Neural crest cell (in vitro differentiated cells): ENCODE results near the gene KRI1. TPM values are rescaled to one million over a fixed set of nuclear protein-coding genes. Genes with fewer than 3 reads are reported as not detected.

Source experiments
- DNase-seq: peaks from one replicate; pipeline ENCODE4 v3.0.0; 2021; ENCODE audit warnings: low read depth, mixed read lengths, low spot score
- H3K27ac Mint-ChIP-seq: one replicate; pipeline ENCODE4 v1.8.0; 2021; ENCODE audit warnings: mild to moderate bottlenecking, mixed read lengths; ENCODE audit not compliant: unreplicated experiment
- H3K27me3 Mint-ChIP-seq: 2 replicates; pipeline ENCODE4 v1.8.0; 2021; ENCODE audit warnings: low read depth, mild to moderate bottlenecking, mixed read lengths
- H3K36me3 Mint-ChIP-seq: 2 replicates; pipeline ENCODE4 v1.8.0; 2021; ENCODE audit warnings: low read depth, mild to moderate bottlenecking, mixed read lengths
- H3K4me1 Mint-ChIP-seq: 2 replicates; pipeline ENCODE4 v1.8.0; 2021; ENCODE audit warnings: mixed read lengths
- H3K4me3 Mint-ChIP-seq: one replicate; pipeline ENCODE4 v1.8.0; 2021; ENCODE audit warnings: mild to moderate bottlenecking, mixed read lengths
- H3K9me3 Mint-ChIP-seq: 2 replicates; pipeline ENCODE4 v1.8.0; 2021; ENCODE audit warnings: mixed read lengths
- total RNA-seq: library from RNA; stranded (reverse); gene quantifications from 2 replicates; pipeline ENCODE4 v1.2.1, GENCODE V29; 2021
- TF ChIP-seq, protein P1 (sequence below): fragments of 200-600 bp; sonication (generic); conservative IDR thresholded peaks from 2 replicates; pipeline ENCODE4 v1.5.0; 2021; ENCODE audit warnings: antibody characterized with exemption, mild to moderate bottlenecking

KRI1 gene
- total RNA-seq, 1 donor from 2014 or later = 41.2 TPM

DNA sequence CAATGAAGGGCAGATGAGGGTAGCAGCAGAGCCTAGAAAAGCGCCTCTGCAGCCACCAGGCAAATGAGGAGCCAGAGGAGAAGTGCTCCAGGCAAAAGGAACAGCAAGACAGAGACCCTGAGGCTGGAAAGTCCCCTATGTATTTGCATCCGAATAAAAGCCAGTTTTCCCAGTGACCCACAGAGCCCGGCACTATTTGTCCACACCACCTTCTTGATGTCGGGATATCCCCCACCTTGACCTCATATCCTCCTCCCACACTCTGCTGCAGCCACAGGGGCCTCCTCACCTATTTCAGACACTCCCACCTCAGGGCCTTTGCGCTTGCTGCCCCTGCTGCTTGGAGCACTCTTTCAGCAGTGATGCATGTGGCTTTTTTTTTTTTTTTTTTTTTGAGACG lies 15.5 kb downstream of the KRI1 start:
- Mint-ChIP-seq H3K4me1 (no peaks in the 10 kb centered on the region), H3K27me3 (no peaks in the 10 kb centered on the region), H3K36me3 (peaks cover 3% of the 10 kb centered on the region), H3K27ac (no peak overlapping the region), H3K4me3 (no peak overlapping the region), H3K9me3 (no peaks in the 10 kb centered on the region)
- TF ChIP-seq, protein P1, sequence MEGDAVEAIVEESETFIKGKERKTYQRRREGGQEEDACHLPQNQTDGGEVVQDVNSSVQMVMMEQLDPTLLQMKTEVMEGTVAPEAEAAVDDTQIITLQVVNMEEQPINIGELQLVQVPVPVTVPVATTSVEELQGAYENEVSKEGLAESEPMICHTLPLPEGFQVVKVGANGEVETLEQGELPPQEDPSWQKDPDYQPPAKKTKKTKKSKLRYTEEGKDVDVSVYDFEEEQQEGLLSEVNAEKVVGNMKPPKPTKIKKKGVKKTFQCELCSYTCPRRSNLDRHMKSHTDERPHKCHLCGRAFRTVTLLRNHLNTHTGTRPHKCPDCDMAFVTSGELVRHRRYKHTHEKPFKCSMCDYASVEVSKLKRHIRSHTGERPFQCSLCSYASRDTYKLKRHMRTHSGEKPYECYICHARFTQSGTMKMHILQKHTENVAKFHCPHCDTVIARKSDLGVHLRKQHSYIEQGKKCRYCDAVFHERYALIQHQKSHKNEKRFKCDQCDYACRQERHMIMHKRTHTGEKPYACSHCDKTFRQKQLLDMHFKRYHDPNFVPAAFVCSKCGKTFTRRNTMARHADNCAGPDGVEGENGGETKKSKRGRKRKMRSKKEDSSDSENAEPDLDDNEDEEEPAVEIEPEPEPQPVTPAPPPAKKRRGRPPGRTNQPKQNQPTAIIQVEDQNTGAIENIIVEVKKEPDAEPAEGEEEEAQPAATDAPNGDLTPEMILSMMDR = no peak
- no peak for DNase-seq

DNA sequence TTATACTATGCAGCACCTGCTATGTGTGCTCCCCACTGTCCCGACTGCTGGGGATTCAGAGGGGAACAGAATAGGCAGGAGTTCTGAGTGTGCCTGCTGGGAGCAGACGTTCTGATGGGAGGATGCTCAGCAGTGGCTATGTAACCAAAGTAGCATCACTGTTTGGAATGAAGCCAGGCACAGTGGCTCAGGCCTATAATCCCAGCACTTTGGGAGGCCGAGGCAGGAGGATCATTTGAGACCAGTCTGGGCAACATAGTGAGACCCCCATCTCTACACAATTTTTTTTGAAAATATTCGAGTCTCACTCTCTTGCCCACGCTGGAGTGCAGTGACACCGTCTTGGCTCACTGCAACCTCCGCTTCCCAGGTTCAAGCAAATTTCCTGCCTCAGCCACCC lies 16.1 kb downstream of the KRI1 start:
- H3K27me3 Mint-ChIP-seq = no peaks in the 10 kb centered on the region
- no peak for DNase-seq
- H3K4me1 Mint-ChIP-seq = peaks cover 5% of the 10 kb centered on the region
- peaks cover 3% of the 10 kb centered on the region for H3K36me3 Mint-ChIP-seq
- TF ChIP-seq, protein P1 = no peak
- H3K9me3 Mint-ChIP-seq = no peaks in the 10 kb centered on the region
- H3K4me3 Mint-ChIP-seq = no peak overlapping the region
- no peak overlapping the region for H3K27ac Mint-ChIP-seq

DNA sequence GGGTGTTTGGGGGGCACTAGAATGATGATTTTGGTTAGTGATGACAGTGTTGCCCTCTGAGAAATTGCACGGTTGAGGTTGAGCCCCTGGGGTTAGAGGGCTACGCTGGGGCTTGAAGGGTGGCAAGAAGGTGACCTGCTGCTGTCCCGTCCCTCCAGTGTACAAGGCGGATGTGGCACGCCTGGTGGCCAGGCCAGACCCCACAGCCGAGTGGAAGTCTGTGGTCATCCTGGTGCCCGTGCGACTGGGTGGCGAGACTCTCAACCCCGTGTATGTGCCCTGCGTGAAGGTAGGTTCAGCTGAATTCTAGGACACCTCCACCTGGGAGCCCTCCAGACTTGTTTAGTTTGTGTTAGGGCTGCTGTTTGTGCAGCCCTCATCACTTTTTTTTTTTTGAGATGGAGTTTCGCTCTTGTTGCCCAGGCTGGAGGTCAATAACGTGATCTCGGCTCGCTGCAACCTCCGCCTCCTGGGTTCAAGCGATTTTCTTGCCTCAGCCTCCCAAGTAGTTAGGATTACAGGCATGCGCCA lies 17.0 kb downstream of the KRI1 start:
- peaks cover 10% of the 10 kb centered on the region for H3K4me1 Mint-ChIP-seq
- peaks cover 3% of the 10 kb centered on the region for H3K36me3 Mint-ChIP-seq
- TF ChIP-seq, protein P1 = no peak
- H3K27ac Mint-ChIP-seq = no peak overlapping the region
- H3K4me3 Mint-ChIP-seq = peak overlapping the region; percentile 41
- H3K27me3 Mint-ChIP-seq = no peaks in the 10 kb centered on the region
- H3K9me3 Mint-ChIP-seq = no peaks in the 10 kb centered on the region
- DNase-seq = no peak

- Mint-ChIP-seq H3K27me3 (no peaks in the 10 kb centered on the region), H3K9me3 (no peaks in the 10 kb centered on the region), H3K4me3 (no peak overlapping the region), H3K36me3 (no peaks in the 10 kb centered on the region), H3K4me1 (peaks cover 10% of the 10 kb centered on the region), H3K27ac (no peak overlapping the region)
- no peak for DNase-seq
- TF ChIP-seq, protein P1 = no peak
Observed at GRCh38 chr19:10546817-10547216, 19.0 kb downstream of the KRI1 start.

DNA sequence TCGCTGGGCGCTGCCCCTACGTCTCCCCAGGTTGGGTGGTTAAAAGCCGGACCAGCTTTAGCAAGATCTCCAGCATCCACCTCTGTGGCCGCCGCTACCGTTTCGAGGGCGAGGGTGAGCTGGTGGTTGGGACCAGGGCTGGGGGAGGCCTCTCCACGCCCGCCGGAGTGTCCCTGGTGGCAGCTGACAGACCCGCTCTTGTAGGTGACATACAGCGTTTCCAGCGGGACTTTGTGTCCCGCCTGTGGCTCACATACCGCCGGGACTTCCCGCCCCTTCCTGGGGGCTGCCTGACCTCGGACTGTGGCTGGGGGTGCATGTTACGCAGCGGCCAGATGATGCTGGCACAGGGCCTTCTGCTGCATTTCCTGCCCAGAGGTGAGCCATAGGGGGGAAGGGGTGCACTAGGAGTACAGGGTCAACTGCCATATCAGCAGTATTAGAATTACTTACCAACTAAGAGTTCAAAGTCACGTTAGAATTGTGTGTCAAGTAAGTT lies 21.0 kb downstream of the KRI1 start:
- TF ChIP-seq, protein P1 = no peak
- Mint-ChIP-seq H3K36me3 (no peaks in the 10 kb centered on the region), H3K27ac (no peak overlapping the region), H3K27me3 (peaks cover 3% of the 10 kb centered on the region), H3K4me1 (peaks cover 10% of the 10 kb centered on the region), H3K4me3 (peak overlapping the region; percentile 91), H3K9me3 (no peaks in the 10 kb centered on the region)
- no peak for DNase-seq
